COLO829 (cell line): Measurements from ENCODE around the gene FAXDC2.
"Not testable (repeated sequence)": the region's sequence is repeated elsewhere in the genome, so short reads cannot be mapped to it uniquely, and the experiment has no call there.

Experiments
- DNase-seq: peaks from one replicate; pipeline ENCODE4 v3.0.0; 2012; ENCODE audit warnings: low spot score

The FAXDC2 gene

DNA sequence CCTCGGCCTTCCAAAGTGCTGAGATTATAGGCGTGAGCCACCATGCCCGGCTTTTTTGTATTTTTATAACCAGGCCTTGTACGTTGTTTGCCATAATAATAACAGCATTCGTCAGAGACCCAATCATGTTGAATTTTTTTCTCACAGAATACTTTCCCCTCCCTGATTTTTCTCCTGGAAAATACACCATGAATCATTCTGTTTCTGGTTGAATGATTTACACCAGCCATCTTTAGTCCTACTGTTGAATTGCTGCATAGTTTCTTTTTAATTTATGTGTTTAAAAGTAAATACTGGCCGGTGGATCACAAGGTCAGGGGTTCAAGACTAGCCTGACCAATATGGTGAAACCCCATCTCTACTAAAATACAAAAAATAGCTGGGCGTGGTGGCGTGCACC, 11.5 kb upstream of the FAXDC2 start:
- DNase-seq, result no peak

DNA sequence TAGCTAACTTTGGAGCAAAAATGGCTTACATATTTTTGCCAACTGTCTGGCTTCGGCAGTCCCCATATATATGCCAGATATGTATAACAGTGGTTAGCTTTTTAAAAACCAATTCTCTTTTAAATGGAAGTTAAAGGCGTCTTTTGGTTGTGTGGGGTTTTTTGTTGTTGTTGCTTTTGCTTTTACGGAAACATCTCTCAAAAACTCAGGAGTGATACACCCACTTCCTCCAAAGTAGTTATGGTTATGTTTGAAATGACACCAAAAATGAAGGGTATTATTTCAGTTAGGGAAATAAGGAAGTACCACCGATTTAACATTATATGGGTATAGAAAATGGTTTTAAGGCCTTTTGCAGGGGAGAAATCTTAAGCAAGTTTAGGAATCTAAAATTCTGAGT, 10.4 kb upstream of the FAXDC2 start:
- no peak for DNase-seq

- DNase-seq, result no peak
Measured at GRCh38 chr5:154860123-154860522, 9.7 kb upstream of the FAXDC2 start.

- no peak for DNase-seq
Measured at GRCh38 chr5:154858972-154859871, 8.8 kb upstream of the FAXDC2 start.

GRCh38 chr5:154858297-154858971, 8.0 kb upstream of the FAXDC2 start, which contains the start of gene CNOT8:
TSS of gene CNOT8 (plus strand) at chr5:154858627. CDS start at chr5:154863279, 4,652 bp downstream.
- peak; percentile 69 for DNase-seq

- peak; percentile 66 for DNase-seq
Measured at GRCh38 chr5:154857530-154858296, 7.3 kb upstream of the FAXDC2 start.

- DNase-seq, result no peak
Measured at GRCh38 chr5:154851351-154851750, 948 bp upstream of the FAXDC2 start.

DNA sequence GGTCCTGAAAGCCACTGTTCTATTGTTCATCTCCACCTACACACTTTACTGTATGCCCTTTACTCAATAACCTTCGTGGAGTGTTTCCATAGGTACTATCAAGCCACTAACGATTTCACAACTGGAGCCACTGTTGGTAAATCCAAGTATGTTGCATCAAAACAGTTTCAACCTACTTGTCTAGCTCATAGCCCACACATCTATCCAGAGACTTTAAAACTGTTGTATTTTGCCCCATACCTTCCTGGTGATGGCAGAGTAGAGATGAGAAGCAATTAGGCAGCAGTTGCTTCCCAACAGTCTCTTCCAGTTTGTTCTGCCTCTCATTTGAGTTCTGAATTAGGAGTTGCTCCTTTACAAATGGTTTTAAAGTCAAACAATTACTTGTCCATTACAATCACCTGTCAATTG, 607 bp downstream of the FAXDC2 start:
- DNase-seq, result no peak

DNA sequence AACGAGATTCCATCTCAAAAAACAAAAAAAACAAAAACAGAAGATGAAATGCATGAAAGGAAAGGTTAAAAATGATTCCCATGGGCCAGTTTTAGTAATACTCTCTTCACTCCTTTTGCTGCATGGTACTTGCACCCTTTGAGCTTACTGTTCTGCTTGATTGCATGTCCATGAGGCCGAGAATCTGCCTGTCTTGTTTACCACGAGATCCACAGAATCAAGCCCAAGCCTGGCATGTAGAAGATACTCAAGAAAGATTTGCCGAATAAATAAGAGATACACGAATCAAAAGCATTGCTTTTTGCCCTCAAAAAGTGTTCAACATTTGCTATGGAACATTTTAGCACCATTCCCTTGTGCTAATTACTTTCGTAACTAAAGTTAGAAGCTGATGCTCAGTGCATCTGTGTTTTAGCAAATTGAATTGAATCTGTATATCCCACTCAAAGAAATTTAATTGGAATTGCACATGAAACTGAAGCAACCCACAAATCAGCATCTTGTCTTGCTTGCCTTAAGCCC, 1.1 kb downstream of the FAXDC2 start:
- DNase-seq, result no peak

DNA sequence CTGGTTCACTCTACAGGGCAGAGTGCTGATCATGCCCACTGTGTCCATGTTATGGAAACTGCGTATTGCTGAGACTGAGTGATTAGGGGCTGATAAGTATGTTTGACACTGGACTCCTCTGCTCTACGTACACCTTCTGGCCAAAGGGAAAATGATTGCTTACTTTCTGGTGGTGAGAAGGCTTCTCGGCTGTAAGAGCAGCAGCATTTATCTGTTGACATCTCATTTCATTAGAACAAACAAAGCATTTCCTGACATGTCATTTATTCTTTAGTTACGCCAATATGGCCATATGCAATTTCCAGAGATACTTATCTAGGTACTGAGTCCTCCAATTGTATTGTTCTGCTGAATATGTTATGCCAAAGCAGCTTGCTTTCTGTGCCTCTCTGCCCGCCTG, 5.6 kb downstream of the FAXDC2 start:
- DNase-seq, result no peak

- no peak for DNase-seq
Measured at GRCh38 chr5:154842689-154843530, 7.5 kb downstream of the FAXDC2 start.

GRCh38 chr5:154841273-154841661, 9.1 kb downstream of the FAXDC2 start:
- no peak for DNase-seq

- DNase-seq, result no peak
Measured at GRCh38 chr5:154840435-154841272, 9.7 kb downstream of the FAXDC2 start.

DNA sequence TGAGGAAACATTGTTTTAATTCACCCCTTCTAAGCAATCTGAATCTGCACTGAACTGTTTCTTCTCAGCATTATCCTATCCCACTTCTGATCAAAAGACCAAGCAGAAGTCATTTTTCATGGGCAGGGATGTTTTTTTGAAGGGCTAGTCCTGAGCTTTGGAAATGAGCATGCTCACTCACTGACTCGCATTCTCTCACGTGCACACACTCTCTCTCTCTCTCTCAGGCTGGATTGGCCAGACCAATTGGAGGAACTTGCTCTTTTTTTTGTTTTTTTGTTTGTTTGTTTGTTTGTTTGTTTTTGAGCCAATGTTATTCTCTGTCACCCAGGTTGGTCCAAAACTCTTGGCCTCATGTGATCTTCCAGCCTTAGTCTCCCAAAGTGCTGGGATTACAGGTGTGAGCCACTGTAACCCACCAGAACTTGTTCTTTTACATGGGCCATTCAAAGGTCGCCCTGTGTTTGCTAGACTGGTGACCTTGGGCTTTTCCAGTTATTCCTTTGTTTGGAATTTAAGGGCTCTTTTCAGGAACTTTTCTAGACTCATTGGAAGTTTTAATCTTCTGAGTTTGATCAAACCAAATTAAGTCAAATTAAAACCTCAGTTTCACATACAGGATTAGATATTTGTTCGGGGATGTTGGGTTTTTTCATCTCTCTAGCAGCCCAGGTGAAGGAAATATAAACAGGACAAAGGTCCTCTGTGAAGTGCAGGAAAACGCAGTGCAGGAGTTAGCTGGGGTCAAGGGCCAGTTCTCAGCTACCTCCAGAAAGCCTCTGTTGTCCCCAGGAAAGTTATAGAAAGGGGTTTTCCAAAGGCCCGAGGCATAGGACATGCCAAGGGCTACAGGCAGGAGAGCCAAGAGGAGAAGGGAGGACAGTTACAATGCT, 13.1 kb downstream of the FAXDC2 start:
- no peak for DNase-seq

DNA sequence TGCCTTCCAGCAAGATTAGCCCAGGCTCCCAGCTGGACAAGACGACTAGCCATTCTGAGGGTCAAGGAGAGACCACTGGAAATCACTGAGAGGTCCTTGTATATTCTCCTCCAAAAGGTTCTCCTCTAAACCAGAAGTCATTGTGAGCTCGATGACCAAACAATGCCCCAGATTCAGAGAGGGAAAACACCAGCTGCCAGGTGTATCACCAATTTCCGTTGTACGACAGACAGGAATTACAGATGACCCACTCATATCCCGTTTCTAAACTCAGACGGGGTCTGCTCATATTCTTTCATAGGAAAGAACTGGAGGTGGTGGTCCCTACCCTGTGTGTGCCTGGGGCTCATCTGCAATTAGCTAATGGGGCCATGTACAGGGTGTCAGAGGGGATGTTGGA, 14.2 kb downstream of the FAXDC2 start:
- DNase-seq, result no peak

- DNase-seq, result not testable (repeated sequence)
Measured at GRCh38 chr5:154835701-154836052, 14.7 kb downstream of the FAXDC2 start.

DNA sequence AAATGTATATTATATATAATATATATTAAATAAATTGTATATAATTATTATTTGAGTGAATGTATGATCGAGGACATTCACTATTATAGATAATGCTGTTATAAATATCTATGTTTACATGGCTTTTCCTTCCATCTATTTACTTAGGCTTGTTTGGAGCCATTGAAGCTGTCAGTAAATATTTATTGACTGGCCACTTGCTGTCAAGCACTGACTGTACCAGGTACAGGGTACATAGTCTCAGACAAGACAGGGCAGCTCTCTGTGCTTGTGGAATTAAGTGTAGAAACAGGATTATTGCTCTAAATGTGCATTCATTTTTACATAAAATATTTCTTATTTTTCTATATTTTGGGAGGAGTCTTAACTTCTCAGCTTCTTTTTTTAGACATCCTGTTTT, 16.4 kb downstream of the FAXDC2 start:
- DNase-seq, result no peak

- DNase-seq, result not testable (repeated sequence)
Measured at GRCh38 chr5:154832804-154833203, 17.6 kb downstream of the FAXDC2 start.

DNA sequence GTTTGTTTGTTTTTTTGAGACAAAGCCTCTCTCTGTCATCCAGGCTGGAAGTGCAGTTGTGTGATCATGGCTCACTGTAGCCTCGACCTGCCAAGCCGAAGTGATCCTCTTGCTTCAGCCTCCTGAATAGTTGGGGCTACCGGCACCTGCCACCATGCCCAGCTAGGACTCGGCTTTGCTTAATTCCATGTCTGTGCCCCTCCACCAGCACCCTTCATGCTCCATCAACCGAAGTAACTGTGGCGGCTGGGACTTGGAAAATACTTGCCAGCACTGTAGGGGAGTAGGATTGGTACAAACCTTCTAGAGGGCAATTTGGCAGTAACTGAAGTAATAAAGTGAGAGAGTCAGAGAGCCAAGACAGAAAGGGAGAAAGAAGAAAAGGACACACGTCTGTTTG, 19.0 kb downstream of the FAXDC2 start:
- no peak for DNase-seq

- DNase-seq, result no peak
Measured at GRCh38 chr5:154830596-154830995, 19.8 kb downstream of the FAXDC2 start.
